ENCODE measurements around the gene FETUB.

FETUB gene, protein sequence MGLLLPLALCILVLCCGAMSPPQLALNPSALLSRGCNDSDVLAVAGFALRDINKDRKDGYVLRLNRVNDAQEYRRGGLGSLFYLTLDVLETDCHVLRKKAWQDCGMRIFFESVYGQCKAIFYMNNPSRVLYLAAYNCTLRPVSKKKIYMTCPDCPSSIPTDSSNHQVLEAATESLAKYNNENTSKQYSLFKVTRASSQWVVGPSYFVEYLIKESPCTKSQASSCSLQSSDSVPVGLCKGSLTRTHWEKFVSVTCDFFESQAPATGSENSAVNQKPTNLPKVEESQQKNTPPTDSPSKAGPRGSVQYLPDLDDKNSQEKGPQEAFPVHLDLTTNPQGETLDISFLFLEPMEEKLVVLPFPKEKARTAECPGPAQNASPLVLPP

DNA sequence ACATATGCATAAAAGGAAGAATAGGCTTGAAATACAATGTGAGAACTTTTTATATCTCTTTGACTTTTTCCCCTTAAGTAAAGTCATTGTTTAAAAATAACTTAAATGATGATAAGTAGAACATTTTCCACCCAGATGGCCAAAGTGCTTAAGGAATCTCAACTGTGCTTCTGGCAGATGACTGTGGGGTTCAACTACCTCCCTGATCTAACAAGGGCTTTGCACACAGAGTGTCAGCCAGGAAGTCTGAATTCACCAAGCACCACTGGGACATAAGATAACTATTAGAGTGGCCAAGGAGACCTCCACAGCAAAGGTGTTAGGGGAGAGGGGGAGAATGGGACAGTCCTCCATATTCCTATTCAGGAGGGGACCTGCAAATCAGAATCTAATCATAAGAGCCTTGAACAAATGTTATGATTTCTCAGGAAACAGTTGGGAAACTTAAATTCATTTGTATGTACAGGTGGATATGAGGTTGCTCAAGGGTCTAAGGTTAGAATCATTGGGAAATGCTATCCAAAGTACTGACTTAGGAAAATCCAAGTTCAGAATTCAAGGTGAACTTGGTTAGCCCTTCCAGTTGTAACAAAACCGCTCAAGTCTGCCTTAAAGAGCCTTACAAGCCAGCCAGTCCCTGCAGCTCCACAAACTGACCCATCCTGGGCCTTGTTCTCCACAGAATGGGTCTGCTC is at the start of gene FETUB:
Gene FETUB, plus strand, starts transcription at position 622 of the 695 bp plus-strand sequence. Its CDS starts 62 bp downstream, at position 684.
- DNase-seq = no peak

DNA sequence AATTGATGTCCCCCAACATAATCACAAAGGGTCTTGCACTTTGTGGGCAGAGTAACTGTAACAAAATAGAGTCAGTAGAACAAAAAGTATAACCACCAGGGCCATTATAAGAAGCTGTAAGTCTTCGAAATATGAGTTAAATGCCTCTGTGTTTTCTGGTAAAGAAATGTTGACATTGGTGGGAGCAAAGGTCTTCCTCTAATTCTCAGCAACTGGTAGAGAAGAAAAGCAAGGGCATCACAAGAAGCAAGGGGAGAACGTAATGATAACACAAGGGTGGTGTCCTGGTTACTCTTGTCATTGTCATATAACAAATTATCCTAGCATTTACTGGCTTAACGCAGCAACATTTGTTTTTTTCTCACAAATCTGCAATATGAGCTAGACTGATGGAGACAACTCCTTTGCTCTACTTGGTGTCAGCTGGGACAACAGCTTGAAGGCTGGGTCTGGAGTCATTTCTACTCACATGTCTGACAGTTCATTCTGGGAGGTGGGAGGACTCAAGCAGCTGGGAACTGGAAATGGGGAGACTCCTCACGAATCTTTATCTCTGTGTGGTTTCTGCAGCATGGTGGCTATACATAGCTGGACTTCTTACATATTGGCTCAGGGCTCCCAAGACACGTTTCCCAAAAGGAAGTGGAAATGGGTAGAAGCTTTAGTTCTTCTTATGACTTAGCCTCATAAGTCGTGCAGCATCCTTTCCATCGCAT is 49.5 kb upstream of the FETUB start:
- DNase-seq = no peak

DNA sequence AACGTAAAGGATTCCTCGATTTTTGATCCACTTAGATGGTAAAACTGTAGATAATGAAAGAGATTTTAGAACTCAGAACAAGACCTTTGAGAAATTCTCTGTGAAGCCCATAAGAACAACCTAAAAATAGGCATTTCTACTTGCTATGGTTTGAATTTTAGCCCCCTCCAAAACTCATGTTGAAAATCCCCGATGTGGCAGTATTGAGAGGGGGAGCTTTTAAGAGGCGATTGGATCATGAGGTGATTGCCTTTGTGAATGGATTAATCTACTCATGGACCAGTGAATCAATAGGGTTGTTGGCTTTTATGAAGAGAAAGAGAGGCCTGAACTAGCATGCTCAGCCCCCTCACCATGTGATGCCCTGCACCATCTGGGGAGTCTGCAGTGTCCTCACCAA is 47.5 kb upstream of the FETUB start:
- no peak for DNase-seq

DNA sequence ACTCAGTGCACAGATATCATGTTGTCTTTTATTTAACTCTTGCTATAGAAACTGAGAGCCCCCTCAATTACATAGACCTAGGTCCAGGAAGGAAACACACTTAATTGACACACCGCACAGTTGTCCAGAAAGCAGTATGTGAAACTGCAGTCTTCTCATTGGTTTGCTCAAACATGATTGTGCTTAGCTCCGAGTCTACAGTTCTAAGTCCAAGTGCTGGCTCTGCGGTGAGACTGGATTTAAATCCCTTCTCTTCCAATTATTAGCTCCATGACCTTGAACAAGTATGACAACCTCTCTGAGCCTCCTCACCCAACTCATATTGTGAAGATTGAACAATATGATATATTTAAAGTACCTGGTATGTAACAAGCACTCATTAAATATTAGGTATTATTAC is 46.3 kb upstream of the FETUB start:
- DNase-seq = no peak

DNA sequence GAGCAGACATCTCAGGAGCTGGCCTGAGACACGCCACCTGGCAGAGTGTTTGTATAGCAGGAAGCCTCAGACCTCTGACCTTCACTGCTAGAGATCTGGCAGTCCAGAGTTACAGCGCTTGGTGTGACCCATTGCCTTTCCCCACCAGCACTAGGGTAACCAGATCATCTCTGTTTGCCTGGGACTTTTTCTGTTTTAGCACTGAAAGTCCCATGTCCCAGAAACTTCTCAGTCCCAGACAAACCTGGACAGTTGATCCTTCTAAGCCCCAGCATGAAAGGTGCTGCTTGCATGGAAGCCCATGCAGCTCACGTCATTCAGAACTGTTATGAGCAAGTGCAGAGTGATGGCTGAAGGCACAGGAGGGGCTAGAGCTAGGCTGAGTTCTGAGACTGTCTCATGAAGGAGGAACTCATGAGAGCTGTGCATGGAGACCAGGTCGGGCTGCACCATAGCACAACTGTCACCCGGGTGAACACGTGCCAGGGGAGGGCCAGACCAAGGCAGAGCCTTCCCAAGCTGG is 45.5 kb upstream of the FETUB start:
- DNase-seq = no peak

DNA sequence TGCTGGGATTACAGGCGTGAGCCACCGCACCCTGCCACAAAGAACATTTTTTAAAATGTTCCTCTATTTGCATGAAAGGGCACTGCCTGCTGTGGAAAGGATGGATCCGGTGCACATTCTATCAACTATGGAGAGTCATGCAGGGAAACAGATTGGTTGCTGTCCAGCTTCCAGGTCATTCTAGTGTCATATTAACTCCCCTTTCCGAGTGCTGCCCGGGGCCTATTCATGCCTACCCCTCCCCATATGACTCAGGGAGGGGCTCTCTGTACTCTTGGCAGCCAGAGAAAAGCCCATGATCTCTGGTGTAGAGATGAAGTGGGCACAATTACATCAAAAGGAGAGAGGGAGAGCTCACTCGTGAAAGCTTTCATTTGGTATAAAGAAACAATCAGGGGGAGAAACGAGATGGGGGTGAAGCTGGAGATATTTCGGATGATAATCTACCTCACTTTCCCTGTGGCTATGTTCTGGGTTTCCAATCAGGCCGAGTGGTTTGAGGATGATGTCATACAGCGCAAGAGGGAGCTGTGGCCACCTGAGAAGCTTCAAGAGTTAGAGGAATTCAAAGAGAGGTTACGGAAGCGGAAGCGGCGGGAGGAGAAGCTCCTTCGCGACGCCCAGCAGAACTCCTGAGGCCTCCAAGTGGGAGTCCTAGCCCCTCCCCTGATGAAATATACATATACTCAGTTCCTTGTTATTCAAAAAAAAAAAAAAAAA is 43.5 kb upstream of the FETUB start:
- no peak for DNase-seq

DNA sequence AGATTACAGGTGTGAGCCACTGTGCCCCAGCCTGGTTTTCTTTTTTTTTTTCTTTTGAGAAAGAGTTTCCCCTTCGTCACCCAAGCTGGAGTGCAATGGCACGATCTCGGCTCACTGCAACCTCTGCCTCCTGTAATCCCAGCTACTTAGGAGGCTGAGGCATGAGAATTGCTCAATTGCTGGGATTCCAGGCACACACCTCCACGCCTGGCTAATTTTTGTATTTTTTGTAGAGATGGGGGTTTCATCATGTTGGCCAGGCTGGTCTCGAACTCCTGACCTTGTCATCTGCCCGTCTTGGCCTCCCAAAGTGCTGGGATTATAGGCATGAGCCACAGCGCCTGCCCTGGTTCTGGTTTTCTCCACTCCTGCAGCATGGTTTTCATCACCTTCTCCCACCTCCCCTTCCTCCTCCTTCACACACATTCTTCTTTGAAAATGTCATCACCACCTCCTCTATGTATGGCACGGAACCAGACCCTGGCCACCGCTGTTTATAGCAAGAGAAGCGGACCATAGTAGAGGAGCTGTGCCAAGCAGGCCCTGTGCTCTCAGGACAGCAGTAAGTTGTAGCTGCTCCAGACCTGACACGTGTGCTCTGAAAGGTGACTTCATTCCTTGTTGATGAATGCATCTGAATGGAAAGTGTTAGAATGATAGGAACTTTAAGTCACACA is 42.0 kb upstream of the FETUB start:
- no peak for DNase-seq

DNA sequence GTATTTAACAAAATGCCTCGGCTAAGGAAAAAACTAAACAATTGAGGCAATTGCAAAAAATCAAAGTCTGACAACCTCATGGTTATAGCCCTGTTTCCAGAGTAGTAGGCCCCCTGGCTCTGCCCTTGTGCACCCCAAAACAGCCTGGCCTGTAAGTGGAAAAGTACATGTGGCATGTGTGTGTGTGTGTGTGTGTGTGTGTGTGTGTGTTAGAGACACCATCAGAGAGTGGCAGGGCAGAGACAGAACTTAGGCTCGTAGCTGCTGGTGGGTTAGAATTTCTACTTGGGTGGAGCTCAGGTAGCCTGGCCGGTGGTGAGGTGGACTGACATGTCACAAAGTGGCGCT is 41.4 kb upstream of the FETUB start:
- DNase-seq = no peak

DNA sequence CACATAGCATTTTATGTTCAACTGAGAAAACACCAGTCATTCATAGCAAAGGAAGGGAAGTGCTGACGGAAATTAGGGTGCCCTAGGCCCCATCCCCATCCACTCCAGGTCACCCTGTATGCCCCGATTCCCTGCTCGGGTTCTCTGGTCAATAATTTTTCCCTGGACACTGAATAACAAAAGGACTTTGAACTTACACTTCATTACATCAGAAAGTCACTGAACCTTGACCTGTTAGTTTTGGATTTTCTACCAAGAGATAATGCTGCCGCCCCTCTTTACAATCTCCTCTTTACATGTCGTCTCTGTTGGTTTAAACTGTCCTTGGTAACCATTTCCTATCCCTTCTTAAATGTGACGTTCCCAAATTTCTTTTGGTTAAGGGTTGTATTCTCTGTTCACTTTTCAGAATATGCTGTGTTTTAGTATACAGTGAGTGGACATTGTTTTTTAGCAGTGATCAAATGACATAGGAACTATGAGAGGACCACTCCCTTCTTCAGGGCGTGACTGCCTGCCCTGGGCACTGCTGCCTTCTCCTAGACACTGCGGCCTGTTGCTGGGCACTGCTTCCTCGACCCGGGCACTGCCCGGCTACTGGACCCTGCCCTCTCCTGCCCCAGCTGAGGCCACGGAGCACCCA is 40.9 kb upstream of the FETUB start:
- DNase-seq = no peak

DNA sequence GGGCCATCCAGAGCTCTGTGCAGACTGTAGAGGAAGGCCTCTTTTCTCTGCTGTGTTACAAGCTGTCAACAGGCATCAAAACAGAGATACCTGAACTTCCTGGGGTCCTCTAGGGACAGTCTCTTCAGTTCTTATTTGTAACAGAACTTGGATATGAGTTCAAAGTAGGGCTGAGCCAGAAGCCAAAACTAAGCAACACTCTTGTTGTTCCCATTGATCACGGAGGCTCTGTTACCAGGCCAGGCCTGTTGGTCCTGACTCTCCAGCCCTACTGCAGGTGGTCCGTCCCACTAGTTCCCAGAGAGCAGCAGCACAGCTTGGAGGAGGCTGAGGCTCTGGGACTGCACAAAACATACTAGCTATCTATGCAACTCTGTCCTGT is 40.4 kb upstream of the FETUB start:
- DNase-seq = no peak

DNA sequence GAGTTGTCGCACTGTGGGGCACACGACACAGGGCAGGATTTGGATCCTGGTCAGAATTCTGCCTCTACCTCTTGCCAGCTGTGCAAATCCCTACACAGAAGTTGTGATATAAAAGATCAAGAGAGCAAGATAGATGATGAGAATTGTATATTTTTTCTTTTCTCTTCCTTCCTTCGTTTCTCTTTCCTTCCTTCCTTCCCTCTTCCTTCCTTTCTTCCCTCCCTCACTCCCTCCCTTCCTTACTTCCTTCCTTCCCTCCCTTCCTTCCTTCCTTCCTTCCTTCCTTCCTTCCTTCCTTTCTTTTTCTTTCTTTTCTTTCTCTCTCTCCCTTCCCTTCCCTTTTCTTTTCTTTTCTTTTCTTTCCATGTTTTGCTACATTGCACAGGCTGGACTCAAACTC is 39.3 kb upstream of the FETUB start:
- no peak for DNase-seq

DNA sequence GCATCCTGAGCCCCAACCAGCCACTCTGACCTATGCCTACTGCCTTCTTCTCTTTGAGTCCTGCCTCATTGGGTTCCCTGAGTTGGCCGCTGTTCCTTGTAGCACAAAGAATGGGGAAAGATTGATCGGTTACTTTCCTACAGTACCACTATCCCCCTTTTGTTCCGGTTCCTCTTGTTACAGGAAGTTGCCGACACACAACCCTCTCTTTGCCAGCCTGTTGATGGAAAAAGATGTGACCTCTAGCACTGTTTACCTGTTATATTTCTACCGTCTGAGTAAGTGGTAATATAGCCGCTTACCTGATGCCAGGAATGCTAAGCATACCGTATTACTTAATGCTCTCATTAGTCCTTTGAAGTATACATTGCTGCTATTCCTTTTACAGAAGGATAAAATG is 37.0 kb upstream of the FETUB start:
- DNase-seq = no peak

DNA sequence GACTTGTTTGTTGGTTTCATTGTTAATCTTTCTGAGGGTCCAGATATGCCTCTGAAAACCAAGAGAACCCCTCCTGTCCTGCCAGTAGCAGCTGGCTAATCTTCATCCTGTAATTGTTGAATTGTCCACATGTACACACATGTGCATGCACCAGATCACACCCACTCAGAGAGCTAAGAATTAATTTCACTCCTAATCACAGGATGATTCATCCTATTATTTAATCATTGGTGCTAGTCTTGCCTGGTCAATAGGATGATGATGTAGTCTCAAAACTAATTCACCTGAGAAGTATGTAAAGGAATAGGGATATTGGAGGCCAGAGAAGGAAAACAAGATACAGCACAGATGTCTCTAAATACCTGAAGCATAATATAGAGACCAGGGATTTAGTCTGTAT is 35.1 kb upstream of the FETUB start:
- no peak for DNase-seq

DNA sequence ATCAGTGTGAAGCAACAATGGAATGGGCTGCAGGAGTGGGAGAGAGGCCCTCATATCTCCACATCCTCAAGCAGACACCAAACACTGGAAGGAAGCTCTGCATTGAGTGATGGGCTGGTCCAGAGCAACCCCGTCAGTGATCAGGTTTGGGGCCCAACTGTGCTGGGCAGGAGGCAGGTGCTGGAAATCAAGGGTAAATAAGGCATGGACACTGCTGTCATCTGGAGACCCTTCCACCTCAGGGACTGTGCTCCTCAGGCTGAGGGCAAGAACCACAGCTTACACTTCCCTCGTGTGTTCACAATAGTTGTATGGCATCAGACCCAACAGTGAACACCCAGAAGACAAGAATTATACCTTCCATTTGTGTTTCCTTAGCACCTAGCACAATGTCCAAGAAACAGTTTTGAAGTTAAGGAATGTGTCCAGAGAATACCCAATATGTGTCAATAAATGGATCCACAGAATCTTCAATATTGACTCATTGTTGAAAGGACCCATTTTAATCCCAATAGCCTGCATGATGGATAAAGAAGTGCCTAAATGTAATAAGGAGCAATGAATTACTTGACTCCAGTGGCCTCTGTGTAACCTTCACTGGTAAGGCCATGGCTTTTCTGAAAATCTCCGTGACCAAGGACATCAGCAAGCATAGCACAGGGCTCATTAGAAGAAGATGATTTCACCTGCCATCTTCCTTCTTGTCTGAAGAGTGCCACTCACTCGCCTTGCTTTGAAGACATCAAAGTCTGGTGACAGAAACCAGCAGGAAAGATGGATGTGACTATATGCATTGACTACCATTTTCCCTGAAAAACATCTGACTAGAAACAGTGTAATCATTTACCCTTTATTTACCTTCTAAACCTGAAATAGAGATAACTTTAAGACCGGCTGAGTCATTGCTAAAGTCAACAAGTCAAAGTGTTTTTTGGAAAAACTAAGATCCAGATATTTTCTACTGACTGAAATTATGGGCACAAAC is 34.3 kb upstream of the FETUB start:
- DNase-seq = no peak

DNA sequence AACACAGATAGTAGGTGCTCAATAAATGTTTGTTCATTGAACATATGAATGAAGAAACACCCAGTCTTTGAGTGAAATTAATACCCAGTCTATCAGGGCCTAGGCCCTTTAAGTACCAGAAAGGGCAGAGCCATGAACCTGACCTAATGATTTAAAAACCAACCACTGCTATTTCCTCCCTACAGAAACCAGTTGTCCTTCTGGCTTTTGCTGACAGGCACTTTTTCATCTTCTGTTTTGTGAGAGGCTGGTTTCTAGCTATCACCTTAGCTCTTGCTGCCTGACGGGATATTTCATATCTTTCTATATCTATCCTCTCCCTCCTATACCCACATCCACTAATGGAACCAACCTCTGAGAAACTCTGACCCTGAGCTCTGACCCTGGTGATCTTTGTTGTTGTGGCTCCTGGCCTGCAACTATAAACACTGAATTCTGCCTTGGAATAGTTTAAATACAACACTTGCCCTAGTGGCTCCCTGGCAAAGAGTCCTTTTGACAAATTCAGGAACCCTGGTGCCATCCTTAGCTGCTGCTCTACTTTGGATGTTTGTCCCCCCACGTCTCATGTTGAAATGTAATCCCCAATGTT is 31.5 kb upstream of the FETUB start:
- no peak for DNase-seq

DNA sequence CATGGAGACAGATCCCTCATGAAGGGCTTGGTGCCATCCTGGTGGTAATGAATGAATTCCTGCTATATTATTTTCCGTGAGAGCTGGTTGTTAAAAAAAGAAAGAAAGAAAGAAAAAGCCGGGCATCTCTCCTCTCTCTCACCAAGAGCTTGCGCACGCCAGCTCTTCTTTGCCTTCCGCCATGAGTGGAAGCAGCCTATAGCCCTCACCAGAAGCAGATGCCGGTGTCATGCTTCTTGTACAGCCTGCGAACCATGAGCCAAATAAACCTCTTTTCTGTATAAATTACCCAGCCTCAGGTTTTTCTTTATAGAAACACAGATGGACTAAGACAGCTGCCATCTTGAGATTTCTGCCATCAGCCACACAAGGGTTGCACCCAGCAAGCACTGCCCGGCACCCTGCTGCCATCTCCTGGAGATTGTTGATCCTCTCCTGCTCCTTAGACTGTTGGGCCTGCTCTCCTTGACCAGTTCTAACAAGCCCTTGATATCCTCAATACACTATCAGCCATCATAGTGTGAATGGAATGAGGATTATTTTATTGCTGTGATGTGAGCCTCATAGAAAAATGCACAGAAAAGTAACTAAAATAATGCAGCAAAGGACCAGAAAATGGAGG is 30.8 kb upstream of the FETUB start:
- DNase-seq = no peak

DNA sequence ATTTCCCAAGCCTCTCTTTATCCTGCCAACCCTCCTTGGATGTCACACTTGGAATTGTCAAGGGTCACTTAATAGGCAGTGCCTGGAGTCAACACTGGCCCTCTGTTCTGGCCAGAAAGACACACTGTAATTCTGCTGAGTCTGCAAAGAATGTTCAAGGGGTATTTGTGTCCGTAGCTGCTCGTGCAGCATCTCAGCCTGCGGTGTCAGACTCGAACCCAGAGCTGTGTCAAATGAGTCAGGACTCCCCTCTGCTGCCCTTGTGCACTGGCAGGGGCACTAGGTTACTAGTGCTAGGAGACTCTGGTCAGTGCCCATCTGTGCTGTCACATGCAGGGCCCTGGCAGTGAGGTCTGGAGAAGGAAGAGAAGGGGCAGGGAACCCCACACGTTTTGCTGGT is 28.1 kb upstream of the FETUB start:
- DNase-seq = no peak

DNA sequence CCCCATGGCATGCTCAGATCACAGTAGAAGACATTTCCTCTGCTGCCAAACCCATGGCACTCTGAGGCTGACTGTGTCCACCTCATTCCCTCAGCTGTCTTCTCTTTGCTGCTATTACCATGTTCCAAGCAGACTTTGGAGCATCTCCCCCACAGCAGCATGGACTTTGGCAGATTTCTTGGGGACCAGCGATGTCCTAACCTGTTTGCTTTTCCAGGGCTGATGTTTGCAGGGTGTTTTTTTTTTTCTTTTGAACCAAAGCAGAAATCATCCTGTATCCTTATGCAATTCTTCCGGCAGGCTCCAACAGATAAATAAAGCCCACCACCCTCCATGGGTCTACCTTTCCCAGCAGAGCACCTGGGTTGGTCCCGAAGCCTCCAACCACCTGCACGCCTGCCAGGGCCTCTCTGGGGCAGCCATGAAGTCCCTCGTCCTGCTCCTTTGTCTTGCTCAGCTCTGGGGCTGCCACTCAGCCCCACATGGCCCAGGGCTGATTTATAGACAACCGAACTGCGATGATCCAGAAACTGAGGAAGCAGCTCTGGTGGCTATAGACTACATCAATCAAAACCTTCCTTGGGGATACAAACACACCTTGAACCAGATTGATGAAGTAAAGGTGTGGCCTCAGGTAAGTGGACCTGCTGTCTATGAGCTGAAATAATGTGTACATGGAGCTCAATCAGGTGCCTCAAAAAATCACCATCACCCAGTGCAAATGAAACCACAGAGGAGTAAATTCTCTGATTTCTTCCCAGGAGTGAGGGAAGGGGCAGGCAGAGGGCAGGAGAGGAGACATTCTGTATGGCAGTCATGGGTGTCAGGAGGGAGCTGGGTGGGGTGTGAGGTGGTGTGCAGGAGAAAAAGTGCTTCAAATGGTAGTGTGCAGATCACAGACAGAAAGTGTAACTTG is 27.2 kb upstream of the FETUB start, which contains the start of gene AHSG:
Gene AHSG, plus strand, starts transcription at position 340 of the 916 bp plus-strand sequence. Its CDS starts 82 bp downstream, at position 422.
- DNase-seq = no peak

Measured in NCI-H1105 treated with DMSO at 0.1 percent for 48 hours (cell line).